ENCODE measurements around the gene DNM3.

The DNM3 gene

DNA sequence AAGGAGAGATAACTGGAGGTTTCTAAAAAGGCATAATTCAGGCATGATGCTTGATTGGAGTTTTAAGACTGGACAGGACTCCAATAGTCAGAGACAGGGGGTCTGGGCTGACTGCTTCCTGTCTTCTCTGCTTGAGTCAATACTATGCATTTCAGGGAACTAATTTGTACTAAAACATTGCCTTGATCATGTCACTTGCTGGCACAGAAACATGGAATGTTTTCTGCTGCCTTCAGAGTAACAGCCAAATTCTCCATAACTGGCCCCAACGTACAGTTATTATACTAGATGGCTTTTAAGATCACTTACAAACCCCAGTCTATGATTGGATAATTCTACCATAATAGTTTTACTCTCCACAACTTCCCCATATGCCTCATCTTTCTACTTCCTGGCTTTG lies 247.0 kb downstream of the DNM3 start:
- Histone ChIP-seq H3K9me3 (ENCODE audit: severe bottlenecking) (no peaks in the 10 kb centered on the region), H3K27ac (ENCODE audit: poor library complexity, severe bottlenecking) (no peak overlapping the region), H3K36me3 (ENCODE audit: low read depth) (no peaks in the 10 kb centered on the region), H3K4me3 (ENCODE audit: severe bottlenecking) (no peak overlapping the region), H3K4me1 (ENCODE audit: insufficient read depth, poor library complexity, severe bottlenecking) (no peaks in the 10 kb centered on the region), H3K27me3 (ENCODE audit: insufficient read depth, poor library complexity, severe bottlenecking) (no peaks in the 10 kb centered on the region)
- TF ChIP-seq, protein P1, sequence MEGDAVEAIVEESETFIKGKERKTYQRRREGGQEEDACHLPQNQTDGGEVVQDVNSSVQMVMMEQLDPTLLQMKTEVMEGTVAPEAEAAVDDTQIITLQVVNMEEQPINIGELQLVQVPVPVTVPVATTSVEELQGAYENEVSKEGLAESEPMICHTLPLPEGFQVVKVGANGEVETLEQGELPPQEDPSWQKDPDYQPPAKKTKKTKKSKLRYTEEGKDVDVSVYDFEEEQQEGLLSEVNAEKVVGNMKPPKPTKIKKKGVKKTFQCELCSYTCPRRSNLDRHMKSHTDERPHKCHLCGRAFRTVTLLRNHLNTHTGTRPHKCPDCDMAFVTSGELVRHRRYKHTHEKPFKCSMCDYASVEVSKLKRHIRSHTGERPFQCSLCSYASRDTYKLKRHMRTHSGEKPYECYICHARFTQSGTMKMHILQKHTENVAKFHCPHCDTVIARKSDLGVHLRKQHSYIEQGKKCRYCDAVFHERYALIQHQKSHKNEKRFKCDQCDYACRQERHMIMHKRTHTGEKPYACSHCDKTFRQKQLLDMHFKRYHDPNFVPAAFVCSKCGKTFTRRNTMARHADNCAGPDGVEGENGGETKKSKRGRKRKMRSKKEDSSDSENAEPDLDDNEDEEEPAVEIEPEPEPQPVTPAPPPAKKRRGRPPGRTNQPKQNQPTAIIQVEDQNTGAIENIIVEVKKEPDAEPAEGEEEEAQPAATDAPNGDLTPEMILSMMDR (IDR thresholded peaks at IDR 0.05; ENCODE audit: poor library complexity, severe bottlenecking): no peak
- ATAC-seq (ENCODE audit: low read depth) (no peak), DNase-seq (ENCODE audit: low spot score) (no peak)

DNA sequence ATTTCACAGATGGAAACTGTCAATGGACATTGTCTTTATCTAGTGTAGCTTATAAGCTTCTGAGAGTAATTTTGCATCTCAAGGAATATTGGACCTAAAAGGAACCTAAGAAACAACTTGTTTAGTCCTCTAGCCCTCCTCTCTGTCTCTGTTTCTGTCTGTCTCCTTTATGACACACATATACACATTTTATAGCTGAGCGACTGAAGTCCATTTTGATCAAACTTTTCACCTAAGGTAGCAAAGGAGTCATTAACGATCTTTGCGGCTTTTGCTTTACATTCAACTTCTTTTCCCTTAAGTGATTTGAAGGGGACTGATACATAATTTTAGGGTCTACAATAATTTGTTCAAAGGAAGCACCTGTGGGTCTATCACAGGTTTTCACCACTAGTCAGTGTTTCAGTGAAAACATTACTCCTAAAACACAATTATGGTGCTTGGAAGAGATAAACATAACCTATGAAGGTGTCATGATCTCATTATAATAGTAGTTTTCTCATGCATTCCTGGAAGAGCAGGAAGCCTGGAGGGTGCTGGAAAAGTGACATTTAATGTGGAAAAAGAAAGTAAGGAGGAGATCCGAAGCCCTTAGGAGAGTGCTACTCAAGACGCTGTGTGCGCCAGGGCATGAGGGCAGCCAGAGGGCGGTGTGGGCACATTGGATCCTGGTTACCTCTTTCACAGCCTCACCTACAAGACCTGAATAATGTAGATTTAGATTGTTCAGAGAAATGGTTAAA lies 248.6 kb downstream of the DNM3 start:
- H3K9me3 ChIP-seq (ENCODE audit: severe bottlenecking): no peaks in the 10 kb centered on the region

DNA sequence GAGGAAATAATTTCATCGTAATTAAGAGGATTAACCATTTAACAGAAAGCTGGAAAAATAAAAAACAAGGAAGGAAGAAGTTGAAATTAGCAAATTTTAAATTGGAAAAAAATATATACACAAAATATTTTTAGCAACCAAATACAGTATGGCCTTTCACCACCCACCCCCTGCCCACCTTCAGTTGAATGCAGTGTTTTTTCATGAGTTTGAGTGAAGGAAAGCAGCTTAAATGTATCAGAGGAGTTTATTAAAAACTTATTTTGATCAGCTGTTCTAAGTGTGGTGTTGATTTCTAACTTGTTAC lies 249.2 kb downstream of the DNM3 start:
- ATAC-seq (ENCODE audit: low read depth): no peak
- H3K27ac ChIP-seq (ENCODE audit: poor library complexity, severe bottlenecking): no peak overlapping the region

More for the DNA sequence above, 248.6 kb downstream of the DNM3 start:
- Histone ChIP-seq H3K4me3 (ENCODE audit: severe bottlenecking) (no peak overlapping the region), H3K4me1 (ENCODE audit: insufficient read depth, poor library complexity, severe bottlenecking) (no peaks in the 10 kb centered on the region), H3K36me3 (ENCODE audit: low read depth) (no peaks in the 10 kb centered on the region), H3K27me3 (ENCODE audit: insufficient read depth, poor library complexity, severe bottlenecking) (no peaks in the 10 kb centered on the region), H3K27ac (ENCODE audit: poor library complexity, severe bottlenecking) (no peak overlapping the region)
- TF ChIP-seq, protein P1 (IDR thresholded peaks at IDR 0.05; ENCODE audit: poor library complexity, severe bottlenecking): peak; percentile 92
- ATAC-seq (ENCODE audit: low read depth) (peak; percentile 93), DNase-seq (ENCODE audit: low spot score) (no peak)

DNA sequence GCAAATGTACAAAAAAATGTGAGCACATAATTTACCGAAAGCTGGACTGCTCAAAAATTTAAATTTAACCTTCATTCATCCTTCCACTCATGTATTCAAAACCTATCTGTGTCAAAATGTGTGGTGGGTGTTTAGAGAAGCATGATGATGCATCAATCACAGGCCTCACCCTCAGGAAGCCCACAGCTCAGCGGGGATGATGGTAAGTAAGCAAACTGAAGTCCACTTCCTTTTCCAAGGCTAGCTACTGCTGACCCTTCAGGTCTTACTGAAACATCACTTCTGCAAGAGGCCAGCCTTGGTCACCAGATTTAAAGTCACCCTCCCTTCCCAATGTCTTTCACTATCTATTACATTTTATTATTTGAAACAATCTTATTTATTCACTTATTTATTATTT lies 254.5 kb downstream of the DNM3 start:
- no peak overlapping the region for H3K27ac ChIP-seq (ENCODE audit: poor library complexity, severe bottlenecking)
- DNase-seq (ENCODE audit: low spot score): no peak
- H3K4me3 ChIP-seq (ENCODE audit: severe bottlenecking): no peak overlapping the region
- H3K36me3 ChIP-seq (ENCODE audit: low read depth): no peaks in the 10 kb centered on the region
- H3K4me1 ChIP-seq (ENCODE audit: insufficient read depth, poor library complexity, severe bottlenecking): no peaks in the 10 kb centered on the region
- no peak for ATAC-seq (ENCODE audit: low read depth)
- TF ChIP-seq, protein P1 (IDR thresholded peaks at IDR 0.05; ENCODE audit: poor library complexity, severe bottlenecking): no peak
- H3K27me3 ChIP-seq (ENCODE audit: insufficient read depth, poor library complexity, severe bottlenecking): no peaks in the 10 kb centered on the region
- H3K9me3 ChIP-seq (ENCODE audit: severe bottlenecking): no peaks in the 10 kb centered on the region

More for the DNA sequence above, 249.2 kb downstream of the DNM3 start:
- no peaks in the 10 kb centered on the region for H3K4me1 ChIP-seq (ENCODE audit: insufficient read depth, poor library complexity, severe bottlenecking)
- H3K36me3 ChIP-seq (ENCODE audit: low read depth): no peaks in the 10 kb centered on the region
- no peak overlapping the region for H3K4me3 ChIP-seq (ENCODE audit: severe bottlenecking)
- TF ChIP-seq, protein P1 (IDR thresholded peaks at IDR 0.05; ENCODE audit: poor library complexity, severe bottlenecking): peak; percentile 73
- H3K9me3 ChIP-seq (ENCODE audit: severe bottlenecking): no peaks in the 10 kb centered on the region
- DNase-seq (ENCODE audit: low spot score): no peak
- no peaks in the 10 kb centered on the region for H3K27me3 ChIP-seq (ENCODE audit: insufficient read depth, poor library complexity, severe bottlenecking)

DNA sequence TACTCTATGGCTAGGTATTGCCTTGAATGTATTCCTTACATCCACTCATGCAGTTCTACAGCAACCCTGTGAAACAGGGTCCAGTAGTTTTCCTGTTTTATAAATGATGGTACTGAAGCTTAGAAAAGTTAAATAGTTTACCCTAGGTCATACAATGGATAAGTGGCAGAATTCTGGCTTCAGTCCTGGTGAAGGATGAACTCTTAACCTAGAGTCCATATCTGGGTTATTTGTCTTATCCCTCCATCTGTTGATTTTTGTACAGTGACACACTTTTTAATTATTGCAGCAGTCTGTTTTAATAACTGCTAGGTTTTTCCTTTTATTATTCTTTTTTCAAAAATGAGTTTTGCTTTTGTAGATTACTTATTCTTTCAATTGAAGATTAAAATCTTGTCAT lies 263.9 kb downstream of the DNM3 start:
- Histone ChIP-seq H3K36me3 (ENCODE audit: low read depth) (no peaks in the 10 kb centered on the region), H3K27me3 (ENCODE audit: insufficient read depth, poor library complexity, severe bottlenecking) (no peaks in the 10 kb centered on the region), H3K4me1 (ENCODE audit: insufficient read depth, poor library complexity, severe bottlenecking) (no peaks in the 10 kb centered on the region), H3K9me3 (ENCODE audit: severe bottlenecking) (no peaks in the 10 kb centered on the region), H3K4me3 (ENCODE audit: severe bottlenecking) (no peak overlapping the region), H3K27ac (ENCODE audit: poor library complexity, severe bottlenecking) (no peak overlapping the region)
- ATAC-seq (ENCODE audit: low read depth): no peak
- DNase-seq (ENCODE audit: low spot score): no peak
- TF ChIP-seq, protein P1 (IDR thresholded peaks at IDR 0.05; ENCODE audit: poor library complexity, severe bottlenecking): no peak
